Measurements from ENCODE around the gene CEMIP. TPM values are rescaled to one million over a fixed set of nuclear protein-coding genes. Genes with fewer than 3 reads are reported as not detected.

CEMIP gene
- polyA plus RNA-seq, 3 donors, result not detected

DNA sequence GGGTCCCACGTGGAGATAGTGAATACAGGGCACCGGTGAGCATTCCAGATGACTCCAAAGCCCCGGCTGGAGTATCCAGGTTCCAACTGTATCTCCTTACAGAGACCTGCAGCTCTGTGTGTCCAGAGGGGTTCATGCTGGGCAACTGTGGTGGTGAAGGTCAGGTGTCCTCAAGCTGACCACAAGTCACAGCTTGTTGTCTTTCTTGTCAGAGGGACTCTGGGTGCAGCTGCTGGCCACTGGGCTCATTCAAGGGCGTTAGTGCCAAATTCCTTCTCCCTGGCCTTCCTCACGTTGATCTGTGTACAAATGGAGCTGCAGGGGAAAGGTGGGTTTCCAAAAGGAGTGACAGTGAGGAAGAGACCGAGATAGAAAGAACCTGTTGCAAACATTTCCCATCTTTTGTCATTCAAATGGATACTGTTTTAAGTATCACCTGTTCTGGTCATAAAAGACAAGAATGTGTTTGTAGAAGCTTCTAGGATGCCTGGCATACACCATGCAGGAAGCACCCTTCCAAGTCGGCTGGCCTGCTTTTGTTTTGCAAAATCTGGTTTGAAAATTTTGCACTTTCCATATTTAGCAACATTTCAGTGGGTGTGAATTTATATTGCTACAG, 52.5 kb downstream of the CEMIP start:
- TF ChIP-seq, protein P1, sequence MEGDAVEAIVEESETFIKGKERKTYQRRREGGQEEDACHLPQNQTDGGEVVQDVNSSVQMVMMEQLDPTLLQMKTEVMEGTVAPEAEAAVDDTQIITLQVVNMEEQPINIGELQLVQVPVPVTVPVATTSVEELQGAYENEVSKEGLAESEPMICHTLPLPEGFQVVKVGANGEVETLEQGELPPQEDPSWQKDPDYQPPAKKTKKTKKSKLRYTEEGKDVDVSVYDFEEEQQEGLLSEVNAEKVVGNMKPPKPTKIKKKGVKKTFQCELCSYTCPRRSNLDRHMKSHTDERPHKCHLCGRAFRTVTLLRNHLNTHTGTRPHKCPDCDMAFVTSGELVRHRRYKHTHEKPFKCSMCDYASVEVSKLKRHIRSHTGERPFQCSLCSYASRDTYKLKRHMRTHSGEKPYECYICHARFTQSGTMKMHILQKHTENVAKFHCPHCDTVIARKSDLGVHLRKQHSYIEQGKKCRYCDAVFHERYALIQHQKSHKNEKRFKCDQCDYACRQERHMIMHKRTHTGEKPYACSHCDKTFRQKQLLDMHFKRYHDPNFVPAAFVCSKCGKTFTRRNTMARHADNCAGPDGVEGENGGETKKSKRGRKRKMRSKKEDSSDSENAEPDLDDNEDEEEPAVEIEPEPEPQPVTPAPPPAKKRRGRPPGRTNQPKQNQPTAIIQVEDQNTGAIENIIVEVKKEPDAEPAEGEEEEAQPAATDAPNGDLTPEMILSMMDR (IDR thresholded peaks at IDR 0.05), result no peak
- no peaks in the 10 kb centered on the region for H3K36me3 Mint-ChIP-seq
- 86% methylated on average over 2 of the region's 7 CpGs for WGBS (ENCODE audit: insufficient coverage)
- H2AFZ ChIP-seq (ENCODE audit: insufficient read depth, low read depth, low read length, poor library complexity, severe bottlenecking), result no peak overlapping the region
- H3K9ac ChIP-seq (ENCODE audit: insufficient read depth, low read length, poor library complexity, severe bottlenecking), result no peak overlapping the region
- H3K36me3 ChIP-seq (replicated peaks in 1 of 2; ENCODE audit: control insufficient read depth in 1 of 2, insufficient read depth in 2 of 2, low read length in 2 of 2), result no peaks in the 10 kb centered on the region
- H3K79me2 ChIP-seq (ENCODE audit: insufficient read depth, low read length), result no peaks in the 10 kb centered on the region
- H3K4me2 ChIP-seq (replicated peaks; ENCODE audit: extremely low read depth, low read length, poor library complexity, severe bottlenecking), result no peak overlapping the region
- H3K4me1 ChIP-seq (ENCODE audit: control insufficient read depth in 1 of 2, insufficient read depth in 2 of 2, low read length in 2 of 2), result no peaks in the 10 kb centered on the region
- no peak overlapping the region for H3K27ac Mint-ChIP-seq
- H3K4me3 ChIP-seq (replicated peaks in 1 of 3; ENCODE audit: low read depth in 2 of 3, low read length in 3 of 3), result no peak overlapping the region
- no peak overlapping the region for H3K27ac ChIP-seq (ENCODE audit: low read depth in 1 of 2, low read length in 2 of 2)
- H3K27me3 ChIP-seq (ENCODE audit: control insufficient read depth in 2 of 2, insufficient read depth in 2 of 2, low read length in 2 of 2), result no peaks in the 10 kb centered on the region
- no peaks in the 10 kb centered on the region for H3K9me3 ChIP-seq (replicated peaks in 1 of 2; ENCODE audit: control insufficient read depth in 1 of 2, insufficient read depth in 1 of 2, low read length in 2 of 2)
- no peak for DNase-seq
- intact Hi-C loops (cut with micrococcal nuclease), result no loop called here
- no peaks in the 10 kb centered on the region for H4K20me1 ChIP-seq (ENCODE audit: insufficient read depth, low read length)
- H3K4me3 Mint-ChIP-seq, result no peak overlapping the region
- no peaks in the 10 kb centered on the region for H3K9me3 Mint-ChIP-seq
- peaks cover 0 to 4% (median 2%) of the 10 kb centered on the region in 3 donors for H3K27me3 Mint-ChIP-seq (ENCODE audit: low read depth in 3 of 3)
- peaks cover 6% of the 10 kb centered on the region for H3K4me1 Mint-ChIP-seq

- no peak overlapping the region for H3K27ac ChIP-seq (ENCODE audit: low read depth in 1 of 2, low read length in 2 of 2)
- Mint-ChIP-seq H3K27me3 (ENCODE audit: low read depth in 3 of 3) (peaks cover 0 to 4% (median 2%) of the 10 kb centered on the region in 3 donors), H3K9me3 (no peaks in the 10 kb centered on the region), H3K27ac (no peak overlapping the region), H3K4me1 (peaks cover 6% of the 10 kb centered on the region), H3K36me3 (no peaks in the 10 kb centered on the region), H3K4me3 (no peak overlapping the region)
- H3K79me2 ChIP-seq (ENCODE audit: insufficient read depth, low read length), result no peaks in the 10 kb centered on the region
- TF ChIP-seq, protein P1 (IDR thresholded peaks at IDR 0.05), result no peak
- H3K4me1 ChIP-seq (ENCODE audit: control insufficient read depth in 1 of 2, insufficient read depth in 2 of 2, low read length in 2 of 2), result no peaks in the 10 kb centered on the region
- no peak overlapping the region for H3K4me2 ChIP-seq (replicated peaks; ENCODE audit: extremely low read depth, low read length, poor library complexity, severe bottlenecking)
- DNase-seq, result no peak
- H3K4me3 ChIP-seq (replicated peaks in 1 of 3; ENCODE audit: low read depth in 2 of 3, low read length in 3 of 3), result no peak overlapping the region
- H2AFZ ChIP-seq (ENCODE audit: insufficient read depth, low read depth, low read length, poor library complexity, severe bottlenecking), result no peak overlapping the region
- no peaks in the 10 kb centered on the region for H3K27me3 ChIP-seq (ENCODE audit: control insufficient read depth in 2 of 2, insufficient read depth in 2 of 2, low read length in 2 of 2)
- no peaks in the 10 kb centered on the region for H3K9me3 ChIP-seq (replicated peaks in 1 of 2; ENCODE audit: control insufficient read depth in 1 of 2, insufficient read depth in 1 of 2, low read length in 2 of 2)
- H4K20me1 ChIP-seq (ENCODE audit: insufficient read depth, low read length), result no peaks in the 10 kb centered on the region
- intact Hi-C loops (cut with micrococcal nuclease), result no loop called here
- 90% methylated on average over 2 of the region's 3 CpGs for WGBS (ENCODE audit: insufficient coverage)
- no peak overlapping the region for H3K9ac ChIP-seq (ENCODE audit: insufficient read depth, low read length, poor library complexity, severe bottlenecking)
- H3K36me3 ChIP-seq (replicated peaks in 1 of 2; ENCODE audit: control insufficient read depth in 1 of 2, insufficient read depth in 2 of 2, low read length in 2 of 2), result no peaks in the 10 kb centered on the region
Observed at GRCh38 chr15:80832686-80833085, 53.5 kb downstream of the CEMIP start.
